ENCODE measurements around the gene CXCL14.

CXCL14 gene

GRCh38 chr5:135567661-135568060 lies 11.1 kb downstream of the CXCL14 start:
- no peak for DNase-seq (ENCODE audit: low read depth)

- DNase-seq (ENCODE audit: low read depth), result no peak
These were observed 12.1 kb downstream of the CXCL14 start for GRCh38 chr5:135566422-135567400.

- peak; percentile 48 for DNase-seq (ENCODE audit: low read depth)
These were observed 12.9 kb downstream of the CXCL14 start for GRCh38 chr5:135565725-135566421.

DNA sequence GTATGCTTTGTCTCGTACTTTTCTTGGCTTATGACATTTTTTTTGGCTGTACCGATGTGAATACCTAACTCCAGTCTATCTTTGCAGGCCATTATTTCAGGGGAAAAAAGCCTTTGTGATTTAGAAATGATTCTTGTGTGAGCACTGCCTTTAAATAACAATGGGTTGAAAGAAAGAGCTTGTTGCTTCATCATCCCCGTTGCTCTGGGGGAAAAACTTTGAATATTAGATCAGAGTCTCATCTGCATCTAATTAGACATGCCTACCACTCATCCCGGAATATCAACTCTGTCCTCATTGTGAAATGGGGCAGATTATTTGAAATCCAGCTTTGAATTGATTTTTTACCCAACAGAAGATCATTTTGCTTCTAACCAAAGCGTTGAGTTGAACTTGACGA lies 13.5 kb downstream of the CXCL14 start:
- DNase-seq (ENCODE audit: low read depth), result no peak

- DNase-seq (ENCODE audit: low read depth), result no peak
These were observed 14.5 kb downstream of the CXCL14 start for GRCh38 chr5:135564331-135564730.

DNA sequence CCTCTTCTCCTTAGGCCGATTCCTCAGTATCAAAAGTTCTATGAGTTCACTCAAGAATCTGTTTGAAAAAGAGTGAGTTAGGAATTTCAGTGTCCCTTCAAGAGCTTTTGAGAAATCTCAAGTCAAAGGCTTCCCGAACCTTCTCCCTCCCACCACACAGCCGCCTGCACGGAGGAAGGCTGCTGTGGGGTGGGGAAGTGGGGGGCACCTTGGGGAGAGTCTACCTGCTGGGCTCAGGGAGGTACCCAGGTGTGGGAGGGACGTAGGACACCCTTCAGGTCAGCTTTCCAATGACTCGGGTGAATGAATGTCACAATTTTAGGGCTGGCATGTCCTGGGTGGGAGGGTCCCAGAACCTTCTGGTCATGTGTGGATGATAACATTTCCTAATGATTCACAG lies 17.5 kb downstream of the CXCL14 start:
- no peak for DNase-seq (ENCODE audit: low read depth)

DNA sequence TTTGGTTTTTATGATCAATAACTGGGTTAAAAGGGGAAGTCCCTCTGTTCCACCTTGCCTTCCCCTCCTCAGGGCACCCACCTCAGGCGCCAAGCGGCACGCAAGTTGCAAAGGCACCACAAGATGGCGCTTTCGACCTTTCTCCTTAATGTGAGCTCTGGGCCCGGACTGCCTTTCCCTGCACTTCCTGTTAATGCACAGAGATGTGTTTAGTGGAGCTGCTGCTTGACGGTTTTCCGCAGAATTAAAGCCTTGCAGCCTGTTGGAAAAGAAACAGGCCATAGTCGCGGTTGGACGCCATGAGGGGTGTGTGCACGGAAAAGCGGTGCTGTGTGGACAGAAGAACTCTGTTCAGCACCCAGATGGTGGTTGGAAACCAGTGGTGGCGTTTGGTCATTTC lies 17.9 kb downstream of the CXCL14 start:
- DNase-seq (ENCODE audit: low read depth), result peak; percentile 29

DNA sequence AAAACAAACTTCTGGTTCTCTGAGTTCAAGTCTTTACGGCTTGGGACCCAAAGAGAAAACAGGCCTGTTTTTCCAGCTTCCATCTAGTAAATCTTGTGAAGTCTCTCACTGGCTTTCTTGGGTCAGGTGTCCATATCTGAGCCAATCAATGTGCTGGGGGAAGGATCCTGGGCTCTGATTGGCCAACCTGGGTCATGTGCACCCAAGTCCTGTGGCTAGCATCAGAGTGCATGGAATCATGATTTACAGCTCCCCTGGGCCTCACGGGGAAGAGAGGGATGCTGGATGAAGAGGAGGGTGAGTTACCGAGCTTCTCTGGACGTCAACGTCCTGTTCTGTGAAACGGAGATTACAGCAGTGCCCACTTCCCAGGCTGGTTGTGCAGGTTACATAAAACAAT lies 19.4 kb downstream of the CXCL14 start:
- no peak for DNase-seq (ENCODE audit: low read depth)

DNA sequence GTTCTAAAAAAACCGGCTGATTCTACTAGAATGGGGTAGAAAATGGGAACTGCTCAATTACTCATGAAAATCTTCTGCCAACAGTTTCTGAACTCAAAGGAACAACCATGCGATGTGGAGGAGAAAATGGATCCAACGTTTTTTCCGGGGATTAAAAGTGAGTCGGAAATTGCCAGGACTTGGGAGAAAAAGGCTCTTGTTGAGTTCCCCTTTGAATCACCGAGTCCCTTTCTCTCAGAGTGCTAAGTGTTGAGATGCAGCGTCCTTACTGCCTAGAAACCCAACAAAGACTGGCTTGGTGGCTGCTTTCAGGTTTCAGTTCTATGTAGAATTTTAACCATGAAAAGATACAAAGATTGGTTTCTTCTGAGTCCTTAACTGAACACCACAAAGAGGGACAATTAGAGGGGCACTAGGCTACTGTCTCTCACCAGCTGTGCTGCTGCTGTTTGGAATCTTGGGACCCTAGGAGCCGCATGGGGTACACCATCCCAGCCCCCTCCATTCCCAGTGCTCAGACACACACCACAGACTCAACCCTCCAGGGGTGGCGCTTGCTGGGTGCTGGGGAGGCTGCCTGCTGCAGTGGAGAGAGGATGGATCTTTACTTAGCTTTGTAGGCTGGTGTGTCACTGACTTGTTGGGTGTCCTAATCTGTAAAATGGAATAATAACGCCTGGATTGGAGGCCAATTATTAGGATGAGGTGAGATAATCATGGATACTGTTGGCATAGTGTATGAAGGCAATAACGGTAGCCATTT lies 21.5 kb downstream of the CXCL14 start:
- DNase-seq (ENCODE audit: low read depth), result no peak

DNA sequence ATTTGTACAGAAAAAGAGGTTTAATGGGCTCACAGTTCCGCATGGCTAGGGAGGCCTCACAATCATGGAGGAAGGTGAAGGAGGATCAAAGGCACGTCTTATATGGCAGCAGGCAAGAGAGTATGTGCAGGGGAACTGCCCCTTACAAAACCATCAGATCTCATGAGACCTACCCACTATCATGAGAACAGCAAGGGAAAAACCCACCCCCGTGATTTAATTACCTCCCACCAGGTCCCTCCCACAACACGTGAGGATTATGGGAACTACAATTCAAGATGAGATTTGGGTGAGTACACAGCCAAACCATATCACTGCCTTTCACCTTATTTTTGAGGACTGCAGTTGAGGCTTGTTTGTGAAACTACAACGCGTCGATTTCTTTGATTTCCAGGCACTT lies 22.2 kb downstream of the CXCL14 start:
- no peak for DNase-seq (ENCODE audit: low read depth)

DNA sequence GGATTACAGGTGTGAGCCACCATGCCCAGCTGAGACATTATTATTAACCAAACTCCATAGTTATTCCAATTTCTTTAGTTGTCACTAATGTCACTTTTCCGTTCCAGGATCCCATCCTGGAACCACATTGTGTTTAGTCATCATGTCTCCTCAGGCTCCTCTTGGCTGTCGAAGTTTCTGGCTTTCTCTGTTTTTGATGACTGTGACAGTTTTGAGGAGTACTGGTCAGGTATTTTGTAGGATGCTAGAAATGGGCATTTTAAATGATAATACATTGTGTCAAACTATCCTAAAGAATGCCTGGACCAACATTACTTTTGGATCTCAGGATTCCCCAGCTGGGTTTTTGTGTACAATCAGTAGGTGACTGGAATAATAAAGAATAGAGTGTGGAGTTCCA lies 23.3 kb downstream of the CXCL14 start:
- no peak for DNase-seq (ENCODE audit: low read depth)

DNA sequence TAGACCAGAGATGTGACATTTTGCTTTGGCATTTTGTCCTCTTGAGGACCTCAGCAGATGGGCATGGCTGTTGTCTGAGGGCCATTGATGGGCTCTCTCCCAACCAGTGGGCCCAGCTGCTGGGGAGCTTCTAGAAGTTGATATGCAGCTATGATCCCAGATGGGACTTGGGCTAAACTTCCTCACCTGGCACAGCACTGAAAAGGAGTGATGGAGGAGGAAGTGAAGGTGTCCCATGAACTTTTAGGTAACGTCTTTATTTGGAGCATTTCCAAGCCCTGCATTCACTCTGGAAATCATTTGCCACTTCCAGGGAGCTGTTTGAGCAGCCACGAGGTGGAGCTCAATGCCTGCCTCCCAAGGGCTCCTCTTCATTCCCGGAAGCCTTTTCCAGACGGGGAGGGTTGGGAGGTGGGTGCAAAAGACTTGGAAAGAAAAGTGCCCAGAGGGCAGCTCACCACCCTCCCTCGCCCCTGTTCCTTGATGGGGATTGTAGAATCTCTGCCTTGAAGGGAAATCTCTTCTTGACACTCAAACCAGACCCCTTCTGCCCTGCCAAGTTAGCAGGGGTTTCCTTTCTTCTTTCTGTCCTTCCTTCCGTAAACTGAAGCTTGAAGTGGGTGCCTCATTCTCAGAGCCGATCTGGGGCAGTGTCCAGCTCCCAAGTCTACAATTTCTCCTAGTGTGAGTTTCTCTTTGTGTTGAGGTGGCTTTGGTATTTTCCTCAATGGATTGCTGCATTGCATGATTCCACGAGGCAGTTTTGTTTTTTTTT lies 24.9 kb downstream of the CXCL14 start:
- no peak for DNase-seq (ENCODE audit: low read depth)

- peak; percentile 27 for DNase-seq (ENCODE audit: low read depth)
These were observed 27.0 kb downstream of the CXCL14 start for GRCh38 chr5:135551593-135552447.

DNA sequence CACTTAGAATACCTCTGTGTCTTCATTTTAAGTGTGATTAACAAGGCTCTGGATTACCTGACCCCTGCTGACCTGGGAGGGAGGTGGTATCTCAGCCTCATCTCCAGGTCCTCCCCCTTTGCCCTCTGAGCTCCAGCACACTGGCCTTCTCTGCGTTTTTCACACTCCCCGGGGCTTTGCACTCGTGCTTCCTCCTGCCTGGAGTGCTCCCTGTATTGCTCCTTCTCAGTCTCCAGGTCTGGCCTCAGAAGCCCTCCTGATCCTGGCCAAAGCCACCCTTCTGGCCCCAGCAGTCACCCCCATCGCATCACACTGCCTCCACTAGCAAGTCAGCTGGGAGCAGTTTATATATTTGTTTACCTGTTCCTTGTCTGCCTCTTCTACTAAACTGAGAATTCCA lies 29.4 kb downstream of the CXCL14 start:
- no peak for DNase-seq (ENCODE audit: low read depth)

- DNase-seq (ENCODE audit: low read depth), result no peak
These were observed 31.1 kb downstream of the CXCL14 start for GRCh38 chr5:135547590-135548254.

GRCh38 chr5:135546912-135547311 lies 31.9 kb downstream of the CXCL14 start:
- DNase-seq (ENCODE audit: low read depth), result no peak

- no peak for DNase-seq (ENCODE audit: low read depth)
These were observed 32.7 kb downstream of the CXCL14 start for GRCh38 chr5:135546101-135546500.

DNA sequence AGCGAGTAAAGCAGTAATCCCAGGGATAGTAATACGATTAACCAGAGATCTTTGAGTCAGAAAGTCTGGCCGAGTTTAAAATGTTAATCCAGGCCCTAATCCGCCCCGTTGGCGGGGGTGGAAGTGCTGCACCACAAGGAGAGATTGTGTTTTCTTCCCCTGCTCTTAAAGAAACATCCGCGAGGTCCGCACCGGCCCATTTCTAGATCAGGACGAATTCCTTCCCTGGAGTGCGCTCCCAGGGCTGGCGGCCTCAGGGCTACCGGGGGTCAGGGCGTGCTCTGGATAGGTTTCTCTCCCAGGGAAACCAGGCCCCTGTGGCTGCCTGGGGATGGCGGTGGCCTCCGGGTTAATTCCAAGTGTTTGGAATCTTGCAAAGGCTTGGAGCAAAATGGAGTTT lies 33.7 kb downstream of the CXCL14 start:
- DNase-seq (ENCODE audit: low read depth), result no peak

DNA sequence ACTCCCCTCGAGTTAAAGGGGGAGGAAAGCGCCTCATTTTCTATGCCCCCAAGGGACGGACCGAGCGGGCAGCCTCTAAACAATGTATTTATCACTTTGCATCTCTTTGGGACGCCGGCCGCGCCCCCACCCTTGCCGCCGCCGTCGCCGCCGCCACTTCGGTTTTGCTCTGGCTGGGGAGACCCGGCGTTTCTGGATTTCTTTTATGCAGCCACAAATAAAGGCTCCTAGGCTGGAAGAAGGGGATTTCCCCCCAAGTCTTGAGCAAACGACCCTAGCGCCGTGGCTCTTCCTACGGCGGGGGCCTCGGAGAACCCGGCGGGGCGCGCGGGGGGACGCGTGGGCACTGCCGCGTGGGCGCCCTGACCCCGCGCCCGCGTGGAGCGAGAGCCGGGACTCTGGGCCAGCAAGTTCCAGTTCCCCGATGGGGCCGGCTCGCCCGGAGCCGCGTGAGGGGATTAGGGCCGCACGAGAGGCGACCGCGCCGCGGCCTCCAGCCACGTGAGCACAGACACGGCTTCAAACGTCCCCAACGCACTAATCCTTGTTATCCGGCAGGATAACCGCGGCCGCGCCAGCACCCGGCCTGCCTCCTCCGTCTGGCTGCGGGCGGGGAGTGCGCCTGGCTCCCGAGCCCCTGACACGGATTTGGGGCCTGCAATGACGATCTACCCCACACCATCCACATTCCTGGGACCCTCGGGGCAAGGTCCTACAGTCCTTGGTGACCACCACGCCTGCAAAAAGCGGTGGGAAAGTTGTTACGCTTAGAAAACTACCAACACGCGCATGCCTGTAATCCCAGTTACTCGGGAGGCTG lies 35.1 kb downstream of the CXCL14 start:
- DNase-seq (ENCODE audit: low read depth), result no peak
